Measurements from ENCODE around the gene ABR.

GRCh38 chr17:1067282-1067956, 112.4 kb downstream of the ABR start:
- TF ChIP-seq CTCF (IDR thresholded peaks at IDR 0.05; ENCODE audit: control extremely low read depth in 1 of 3, insufficient read depth in 1 of 3, low read depth in 1 of 3, low read length in 3 of 3) = no peak
- TF ChIP-seq POLR2A (IDR thresholded peaks at IDR 0.05; ENCODE audit: control extremely low read depth in 1 of 2, low read depth in 2 of 2, low read length in 2 of 2) = no peak
- TF ChIP-seq YY1 (IDR thresholded peaks at IDR 0.05; ENCODE audit: low read depth, low read length) = no peak
- TF ChIP-seq TBP (IDR thresholded peaks at IDR 0.05; ENCODE audit: low read depth, low read length) = no peak
- no peak for TF ChIP-seq POLR2AphosphoS5 (IDR thresholded peaks at IDR 0.05; ENCODE audit: low read depth, low read length)
- no peak for TF ChIP-seq BRCA1 (IDR thresholded peaks at IDR 0.05; ENCODE audit: low read depth, low read length)
- TF ChIP-seq JUN (IDR thresholded peaks at IDR 0.05; ENCODE audit: low read depth, low read length) = no peak
- TF ChIP-seq SIN3A (conservative IDR thresholded peaks at IDR 0.05 in 1 of 2, IDR thresholded peaks at IDR 0.05 in 1 of 2; ENCODE audit: low read depth in 1 of 2, low read length in 2 of 2) = no peak
- no peak for TF ChIP-seq EZH2 (IDR thresholded peaks at IDR 0.05; ENCODE audit: low read depth, low read length, severe bottlenecking)
- TF ChIP-seq CREB1 (IDR thresholded peaks at IDR 0.05) = no peak
- no peak for TF ChIP-seq PHF8 (conservative IDR thresholded peaks at IDR 0.05; ENCODE audit: low read depth, low read length)
- TF ChIP-seq MAX (IDR thresholded peaks at IDR 0.05) = no peak
- TF ChIP-seq ZNF274 (IDR thresholded peaks at IDR 0.05; ENCODE audit: borderline replicate concordance, extremely low read depth, low read length) = no peak
- no peak for TF ChIP-seq MAFK (IDR thresholded peaks at IDR 0.05; ENCODE audit: low read depth, low read length)
